Liver (tissue), 3 donors: ENCODE results near the gene VWF.

Experiments
- CTCF ChIP-seq: fragments of 150-350 bp; IDR thresholded peaks from 2 replicates; pipeline ENCODE4 v1.5.1; 2017; ENCODE audit warnings: improper control_type of control experiment, low read depth, low read length; ENCODE audit not compliant: missing input control
- EGR1 ChIP-seq, 2 donors: IDR thresholded peaks; 2 replicates each; pipeline ENCODE4 v1.6.1; 2016 to 2018; ENCODE audit warnings: antibody characterized with exemption in 2 of 2, low read depth in 2 of 2
- JUND ChIP-seq, 2 donors: IDR thresholded peaks; 2 replicates each; pipeline ENCODE4 v1.6.1; 2016; ENCODE audit warnings: antibody characterized with exemption in 2 of 2
- MAX ChIP-seq: IDR thresholded peaks from 2 replicates; pipeline ENCODE4 v1.6.1; 2016; ENCODE audit warnings: antibody characterized with exemption
- NR2F2 ChIP-seq: IDR thresholded peaks from 2 replicates; pipeline ENCODE4 v1.6.1; 2016; ENCODE audit warnings: antibody characterized with exemption
- RAD21 ChIP-seq, 2 donors: IDR thresholded peaks; 2 replicates each; pipeline ENCODE4 v1.6.1; 2016; ENCODE audit warnings: antibody characterized with exemption in 2 of 2, mild to moderate bottlenecking in 2 of 2
- REST ChIP-seq: IDR thresholded peaks from 2 replicates; pipeline ENCODE4 v1.6.1; 2016; ENCODE audit warnings: antibody characterized with exemption, mild to moderate bottlenecking
- RXRA ChIP-seq, 2 donors: IDR thresholded peaks; 2 replicates each; pipeline ENCODE4 v1.6.1; 2017 to 2018; ENCODE audit warnings: antibody characterized with exemption in 2 of 2, mild to moderate bottlenecking in 1 of 2
- SP1 ChIP-seq: IDR thresholded peaks from 2 replicates; pipeline ENCODE4 v1.6.1; 2018; ENCODE audit warnings: antibody characterized with exemption, mild to moderate bottlenecking
- TAF1 ChIP-seq: conservative IDR thresholded peaks from 2 replicates; pipeline ENCODE4 v1.6.1; 2016; ENCODE audit warnings: antibody characterized with exemption, mild to moderate bottlenecking
- YY1 ChIP-seq: IDR thresholded peaks from 2 replicates; pipeline ENCODE4 v1.6.1; 2016; ENCODE audit warnings: antibody characterized with exemption, mild to moderate bottlenecking
- ZBTB33 ChIP-seq: IDR thresholded peaks from 2 replicates; pipeline ENCODE4 v1.6.1; 2016; ENCODE audit warnings: antibody characterized with exemption
- TF ChIP-seq, protein P1 (sequence below): IDR thresholded peaks from 2 replicates; pipeline ENCODE4 v1.6.1; 2016; ENCODE audit warnings: antibody characterized with exemption
- donor health status: healthy.
- donor health status: healthy.

GRCh38 chr12:6059860-6060565 lies 64.5 kb downstream of the VWF start:
- TF ChIP-seq RAD21 (IDR thresholded peaks at IDR 0.05), result no peak
- no peak for TF ChIP-seq CTCF
- no peak for TF ChIP-seq SP1
- TF ChIP-seq EGR1 (IDR thresholded peaks at IDR 0.05; ENCODE audit: low read depth in 2 of 2), result no peak
- TF ChIP-seq, protein P1, sequence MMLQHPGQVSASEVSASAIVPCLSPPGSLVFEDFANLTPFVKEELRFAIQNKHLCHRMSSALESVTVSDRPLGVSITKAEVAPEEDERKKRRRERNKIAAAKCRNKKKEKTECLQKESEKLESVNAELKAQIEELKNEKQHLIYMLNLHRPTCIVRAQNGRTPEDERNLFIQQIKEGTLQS, result no peak
- TF ChIP-seq MAX, result no peak
- no peak for TF ChIP-seq TAF1
- no peak for TF ChIP-seq REST
- TF ChIP-seq ZBTB33, result no peak
- no peak for TF ChIP-seq YY1
- no peak for TF ChIP-seq NR2F2
- no peak for TF ChIP-seq JUND (IDR thresholded peaks at IDR 0.05)
- TF ChIP-seq RXRA (IDR thresholded peaks at IDR 0.05), result no peak
